Gastroesophageal sphincter (tissue), 4 donors: ENCODE data around the gene CD2. TPM values are rescaled to one million over a fixed set of nuclear protein-coding genes. Genes with fewer than 3 reads are reported as not detected.
"Not testable (repeated sequence)": the region's sequence is repeated elsewhere in the genome, so short reads cannot be mapped to it uniquely, and the experiment has no call there.

Source experiments
- ATAC-seq: fragments of 150-250 bp; one replicate; pipeline ENCODE4 v1.9.1; 2016; ENCODE audit warnings: mild to moderate bottlenecking, moderate library complexity
- H3K27ac ChIP-seq, 4 donors: fragments of 200-600 bp; sonication (generic) in 3 of 4; 1 replicate in 3 of 4; 2 replicates in 1 of 4; pipeline ENCODE4 v1.5.1; 2016 to 2019
- H3K27me3 ChIP-seq: fragments of 200-600 bp; sonication (generic); one replicate; pipeline ENCODE4 v1.5.1; 2019
- H3K36me3 ChIP-seq, 2 donors: fragments of 200-600 bp; sonication (generic); one replicate each; pipeline ENCODE4 v1.5.1; 2019; ENCODE audit warnings: control low read depth in 1 of 2
- H3K4me1 ChIP-seq, 3 donors: fragments of 200-600 bp; sonication (generic); 1 replicate in 2 of 3; 2 replicates in 1 of 3; pipeline ENCODE4 v1.5.1; 2016 to 2019; ENCODE audit warnings: control low read depth in 2 of 3
- H3K4me3 ChIP-seq, 2 donors: fragments of 200-600 bp; sonication (generic); one replicate each; pipeline ENCODE4 v1.5.1; 2019; ENCODE audit warnings: mild to moderate bottlenecking in 1 of 2, moderate library complexity in 1 of 2
- H3K9me3 ChIP-seq, 3 donors: fragments of 200-600 bp; sonication (generic); one replicate each; pipeline ENCODE4 v1.5.1; 2017 to 2019; ENCODE audit warnings: control low read depth in 2 of 3
- EP300 ChIP-seq: sonication (generic); formaldehyde crosslinking; IDR thresholded peaks from one replicate; pipeline ENCODE4 v1.6.1; 2017; ENCODE audit warnings: antibody characterized with exemption, mild to moderate bottlenecking
- POLR2A ChIP-seq, 2 donors: fragments of 450-650 bp; IDR thresholded peaks; one replicate each; pipeline ENCODE4 v1.6.1; 2017; ENCODE audit warnings: antibody characterized with exemption in 2 of 2, mild to moderate bottlenecking in 2 of 2, moderate library complexity in 1 of 2
- POLR2AphosphoS5 ChIP-seq: sonication (generic); formaldehyde crosslinking; IDR thresholded peaks from one replicate; pipeline ENCODE4 v1.6.1; 2017; ENCODE audit warnings: antibody characterized with exemption
- WGBS, 2 donors: methylation state at CpG; one replicate each; pipeline ENCODE4 v1.1.5; 2018; ENCODE audit warnings: low coverage in 1 of 2; 5-methylcytosine and 5-hydroxymethylcytosine counted together
- total RNA-seq, 4 donors: library from RNA; depleted of rRNA; stranded (reverse); fragments of >200 nt; gene quantifications; one replicate each; pipeline ENCODE4 v1.1.0, GENCODE V29; 2016
- TF ChIP-seq, protein P1 (sequence below), 4 experiments: fragments of 200-600 bp in 2 of 4; fragments of 450-650 bp in 2 of 4; sonication (generic) in 1 of 4; IDR thresholded peaks; one replicate each; pipeline ENCODE4 v1.5.1; 2017 to 2019; ENCODE audit warnings: antibody characterized with exemption in 4 of 4, mild to moderate bottlenecking in 2 of 4, moderate library complexity in 2 of 4

Gene CD2
- total RNA-seq, 4 donors from 2014 or later = 1.1 to 1.8 (median 1.2) TPM; not detected in 1

- no peaks in the 10 kb centered on the region for H3K27me3 ChIP-seq
- H3K9me3 ChIP-seq = peaks cover 0 to 14% (median 0%) of the 10 kb centered on the region in 3 donors
- H3K4me1 ChIP-seq = no peaks in the 10 kb centered on the region
- H3K4me3 ChIP-seq = no peak overlapping the region
- no peaks in the 10 kb centered on the region for H3K36me3 ChIP-seq
- 57 to 72% methylated on average over 2 to 3 of the region's 3 CpGs for WGBS, 2 donors
- no peak for ATAC-seq
- no peak overlapping the region for H3K27ac ChIP-seq
- TF ChIP-seq POLR2A (IDR thresholded peaks at IDR 0.05) = no peak
- TF ChIP-seq POLR2AphosphoS5 = no peak
- TF ChIP-seq EP300 = no peak
- TF ChIP-seq, protein P1, sequence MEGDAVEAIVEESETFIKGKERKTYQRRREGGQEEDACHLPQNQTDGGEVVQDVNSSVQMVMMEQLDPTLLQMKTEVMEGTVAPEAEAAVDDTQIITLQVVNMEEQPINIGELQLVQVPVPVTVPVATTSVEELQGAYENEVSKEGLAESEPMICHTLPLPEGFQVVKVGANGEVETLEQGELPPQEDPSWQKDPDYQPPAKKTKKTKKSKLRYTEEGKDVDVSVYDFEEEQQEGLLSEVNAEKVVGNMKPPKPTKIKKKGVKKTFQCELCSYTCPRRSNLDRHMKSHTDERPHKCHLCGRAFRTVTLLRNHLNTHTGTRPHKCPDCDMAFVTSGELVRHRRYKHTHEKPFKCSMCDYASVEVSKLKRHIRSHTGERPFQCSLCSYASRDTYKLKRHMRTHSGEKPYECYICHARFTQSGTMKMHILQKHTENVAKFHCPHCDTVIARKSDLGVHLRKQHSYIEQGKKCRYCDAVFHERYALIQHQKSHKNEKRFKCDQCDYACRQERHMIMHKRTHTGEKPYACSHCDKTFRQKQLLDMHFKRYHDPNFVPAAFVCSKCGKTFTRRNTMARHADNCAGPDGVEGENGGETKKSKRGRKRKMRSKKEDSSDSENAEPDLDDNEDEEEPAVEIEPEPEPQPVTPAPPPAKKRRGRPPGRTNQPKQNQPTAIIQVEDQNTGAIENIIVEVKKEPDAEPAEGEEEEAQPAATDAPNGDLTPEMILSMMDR (IDR thresholded peaks at IDR 0.05) = no peak
Measured at GRCh38 chr1:116753312-116753711, 918 bp upstream of the CD2 start.

DNA sequence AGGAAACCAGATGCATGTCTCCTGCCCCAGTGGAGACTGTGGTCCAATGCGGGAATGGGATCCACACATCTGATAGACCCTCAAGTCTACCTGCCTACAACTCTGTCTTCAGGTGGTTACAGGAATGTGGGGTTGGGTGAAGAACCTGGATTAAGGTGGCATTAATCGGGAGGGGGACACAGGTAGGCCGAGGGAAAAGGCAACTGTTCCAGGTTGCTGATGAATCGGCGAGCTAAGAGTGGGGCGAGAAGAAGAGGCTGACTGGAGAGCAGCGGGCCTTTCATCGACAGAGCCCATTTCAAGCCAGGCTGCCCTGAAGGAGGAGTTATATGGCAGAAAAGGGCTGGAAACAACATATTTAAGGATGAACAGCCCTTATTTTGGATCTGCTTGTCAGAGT lies 836 bp downstream of the CD2 start:
- Histone ChIP-seq H3K27ac (no peak overlapping the region), H3K4me3 (peak overlapping the region in 1 of 2 donors; percentile 18), H3K36me3 (no peaks in the 10 kb centered on the region), H3K27me3 (no peaks in the 10 kb centered on the region), H3K9me3 (no peaks in the 10 kb centered on the region), H3K4me1 (no peaks in the 10 kb centered on the region)
- ATAC-seq = no peak
- 95 to 100% methylated on average over 2 to 7 of the region's 8 CpGs for WGBS, 2 donors
- TF ChIP-seq POLR2A (IDR thresholded peaks at IDR 0.05) (no peak), EP300 (no peak), POLR2AphosphoS5 (no peak)
- TF ChIP-seq, protein P1 (IDR thresholded peaks at IDR 0.05) = no peak

DNA sequence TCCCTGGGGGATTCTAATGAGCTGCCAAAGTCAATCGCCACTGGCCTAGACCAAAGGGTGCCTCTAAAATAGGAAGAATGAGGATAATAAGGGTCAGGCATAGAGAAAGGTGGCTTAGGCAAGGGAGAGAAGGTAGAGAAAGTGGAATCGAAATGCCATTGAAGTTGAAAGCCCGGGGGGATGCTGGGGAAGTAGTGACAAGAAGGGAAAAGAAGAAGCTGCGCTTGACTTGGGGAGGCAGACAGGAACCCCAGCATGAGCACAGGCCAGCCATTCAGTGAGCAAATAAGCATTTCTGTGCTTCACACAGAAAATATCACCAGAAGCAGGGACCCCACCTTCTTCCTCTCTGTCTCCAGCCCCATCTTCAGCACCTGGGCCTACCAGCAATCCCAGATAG lies 1.5 kb downstream of the CD2 start:
- no peaks in the 10 kb centered on the region for H3K4me1 ChIP-seq
- peak overlapping the region in 1 of 2 donors; percentile 18 for H3K4me3 ChIP-seq
- H3K9me3 ChIP-seq = no peaks in the 10 kb centered on the region
- no peak for TF ChIP-seq POLR2A (IDR thresholded peaks at IDR 0.05)
- TF ChIP-seq EP300 = no peak
- TF ChIP-seq, protein P1 (IDR thresholded peaks at IDR 0.05) = no peak
- TF ChIP-seq POLR2AphosphoS5 = no peak
- H3K27ac ChIP-seq = no peak overlapping the region
- no peaks in the 10 kb centered on the region for H3K36me3 ChIP-seq
- WGBS, 2 donors = 93 to 94% methylated on average over 3 to 4 of the region's 4 CpGs
- ATAC-seq = no peak
- no peaks in the 10 kb centered on the region for H3K27me3 ChIP-seq

DNA sequence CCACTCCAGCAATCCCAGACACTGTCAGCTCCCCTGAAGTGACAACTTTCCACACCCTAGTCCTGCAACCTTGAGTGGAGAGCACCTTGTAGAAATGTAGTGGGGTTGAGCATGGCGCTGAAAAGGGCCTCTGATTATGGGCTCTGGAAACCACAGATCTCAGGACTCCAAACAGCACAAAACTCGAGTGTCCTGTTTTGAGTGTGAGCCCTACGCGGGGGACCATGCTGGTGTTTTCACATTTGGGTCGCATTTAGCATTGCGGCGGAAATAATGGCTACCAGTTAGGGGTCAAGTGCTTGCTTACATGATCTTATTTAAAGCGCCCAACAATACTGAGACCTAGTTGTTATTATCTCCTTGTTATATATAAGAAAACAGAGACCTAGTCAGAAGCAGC lies 1.9 kb downstream of the CD2 start:
- not testable (repeated sequence) for H3K36me3 ChIP-seq, H3K27ac ChIP-seq, H3K27me3 ChIP-seq, H3K4me1 ChIP-seq, H3K9me3 ChIP-seq, ATAC-seq
- H3K4me3 ChIP-seq = peak overlapping the region in 1 of 2 donors; percentile 18
- WGBS, 2 donors = 80% methylated on average over 1 of the region's 8 CpGs; no CpG with 5 or more reads in 1 of the 2 donors

- not testable (repeated sequence) for H3K27me3 ChIP-seq, H3K27ac ChIP-seq, ATAC-seq, H3K36me3 ChIP-seq, H3K9me3 ChIP-seq, H3K4me1 ChIP-seq, H3K4me3 ChIP-seq
- 80% methylated on average over 1 of the region's 5 CpGs; no CpG with 5 or more reads in 1 of the 2 donors for WGBS, 2 donors
Measured at GRCh38 chr1:116758456-116758815, 4.2 kb downstream of the CD2 start.

GRCh38 chr1:116759636-116760035 lies 5.4 kb downstream of the CD2 start:
- 100% methylated on average over 1 of the region's 1 CpG for WGBS, 2 donors
- ATAC-seq = no peak
- Histone ChIP-seq H3K4me3 (no peak overlapping the region), H3K9me3 (peaks cover 0 to 8% (median 0%) of the 10 kb centered on the region in 3 donors), H3K36me3 (no peaks in the 10 kb centered on the region), H3K27ac (no peak overlapping the region), H3K4me1 (no peaks in the 10 kb centered on the region), H3K27me3 (no peaks in the 10 kb centered on the region)
- TF ChIP-seq, protein P1 (IDR thresholded peaks at IDR 0.05) = no peak
- no peak for TF ChIP-seq EP300
- no peak for TF ChIP-seq POLR2A (IDR thresholded peaks at IDR 0.05)
- no peak for TF ChIP-seq POLR2AphosphoS5
